ENCODE measurements around the gene NODAL. TPM values are rescaled to one million over a fixed set of nuclear protein-coding genes. Genes with fewer than 3 reads are reported as not detected.

NODAL gene
- total RNA-seq, 4 donors from 2014 or later = not detected

DNA sequence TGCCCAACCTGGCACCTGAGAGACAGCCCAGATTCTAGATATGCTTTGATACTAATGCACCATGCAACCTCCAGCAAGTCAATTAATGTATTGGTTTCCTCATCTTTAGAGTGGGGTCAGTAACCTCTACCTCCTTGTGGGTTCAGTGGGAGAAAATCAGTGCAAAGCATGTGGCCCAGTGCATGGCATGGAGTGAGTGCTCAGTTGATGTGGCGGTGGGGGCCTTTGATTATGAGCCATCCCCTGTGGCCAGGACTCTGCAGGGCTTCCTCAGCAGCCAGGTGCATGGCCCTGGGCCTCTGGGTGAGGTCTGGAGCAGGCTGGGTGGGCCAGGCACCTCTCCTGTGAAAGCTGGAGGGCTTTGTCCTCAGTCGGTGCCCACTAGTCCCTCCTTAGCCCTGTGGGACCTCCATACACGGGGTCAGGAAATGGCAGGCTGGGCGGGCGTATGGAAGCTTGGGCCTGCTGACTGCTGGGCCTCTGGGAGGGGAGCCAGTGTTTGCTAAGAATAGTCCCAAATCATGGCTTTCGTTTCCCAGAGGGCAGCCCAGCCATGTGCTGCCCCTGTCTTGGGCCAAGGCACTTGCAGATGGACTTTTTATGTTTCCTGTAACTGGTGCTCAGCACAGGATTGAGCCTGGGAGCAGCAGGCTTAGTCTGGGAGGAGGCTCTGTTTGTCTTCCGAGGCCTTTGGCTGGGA lies 40.5 kb upstream of the NODAL start:
- no peaks in the 10 kb centered on the region for H3K9me3 ChIP-seq
- H3K27me3 ChIP-seq = peaks cover 0 to 14% (median 0%) of the 10 kb centered on the region in 4 donors
- no peaks in the 10 kb centered on the region for H3K36me3 ChIP-seq
- intact Hi-C loops (cut with DNase I) = no loop called here
- peak overlapping the region in 3 of 4 donors; percentile 11 to 86 (median 61) for H3K27ac ChIP-seq
- no peak for DNase-seq
- TF ChIP-seq CTCF (IDR thresholded peaks at IDR 0.05) (no peak), POLR2A (IDR thresholded peaks at IDR 0.05) (no peak)
- 39 to 41% methylated on average over 2 to 7 of the region's 7 CpGs for WGBS, 2 donors
- no peak overlapping the region for H3K4me3 ChIP-seq
- H3K4me1 ChIP-seq = peaks cover 31 to 72% (median 44%) of the 10 kb centered on the region in 3 donors

- Histone ChIP-seq H3K4me1 (peaks cover 31 to 78% (median 44%) of the 10 kb centered on the region in 3 donors), H3K36me3 (no peaks in the 10 kb centered on the region), H3K27me3 (peaks cover 0 to 14% (median 0%) of the 10 kb centered on the region in 4 donors), H3K27ac (peak overlapping the region in 2 of 4 donors; percentile 61 to 86), H3K4me3 (no peak overlapping the region), H3K9me3 (no peaks in the 10 kb centered on the region)
- no peak for TF ChIP-seq POLR2A (IDR thresholded peaks at IDR 0.05)
- WGBS, 2 donors = 84 to 90% methylated on average over 7 to 9 of the region's 9 CpGs
- DNase-seq = no peak
- intact Hi-C loops (cut with DNase I) = no loop called here
These were observed 39.6 kb upstream of the NODAL start for GRCh38 chr10:70481105-70481504.

DNA sequence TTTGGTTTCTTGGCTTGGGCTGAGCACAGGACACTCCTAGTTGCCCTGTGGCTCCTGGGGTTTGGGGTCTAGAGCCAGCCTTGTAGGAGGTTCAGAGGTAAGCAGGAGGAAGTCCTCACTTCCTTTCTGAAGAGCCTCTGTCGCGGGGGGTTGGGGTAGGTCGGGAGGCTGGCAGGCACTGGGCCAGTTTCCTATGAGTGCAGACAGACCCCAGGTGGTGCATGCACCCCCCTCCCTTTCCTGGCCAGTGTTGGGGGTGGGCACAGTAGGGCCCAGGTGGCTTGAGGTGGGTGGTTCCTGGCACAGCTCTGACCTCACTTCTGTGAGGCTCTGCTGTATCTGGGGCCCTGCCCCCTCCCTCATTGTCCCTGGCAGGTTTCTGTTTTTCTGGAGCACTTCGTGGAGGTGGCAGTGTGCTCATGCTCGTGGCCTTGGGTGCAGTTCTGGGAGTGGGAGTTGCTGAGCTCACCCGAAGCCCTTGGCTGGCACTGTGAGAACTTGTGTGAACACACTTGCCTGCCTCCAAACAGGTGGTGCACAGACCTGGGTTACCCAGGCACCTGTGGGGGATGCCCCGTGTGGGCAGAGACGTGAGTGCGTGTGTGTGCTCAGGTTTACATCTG lies 38.9 kb upstream of the NODAL start:
- peaks cover 31 to 86% (median 48%) of the 10 kb centered on the region in 3 donors for H3K4me1 ChIP-seq

GRCh38 chr10:70479626-70480238 lies 38.3 kb upstream of the NODAL start:
- TF ChIP-seq POLR2A (IDR thresholded peaks at IDR 0.05) (no peak), CTCF (IDR thresholded peaks at IDR 0.05) (no peak)
- Histone ChIP-seq H3K36me3 (no peaks in the 10 kb centered on the region), H3K9me3 (no peaks in the 10 kb centered on the region), H3K27ac (peak overlapping the region; percentile 49 to 86 (median 72)), H3K4me3 (peak overlapping the region in 3 of 4 donors; percentile 55 to 87 (median 69)), H3K27me3 (peaks cover 0 to 14% (median 0%) of the 10 kb centered on the region in 4 donors), H3K4me1 (peaks cover 31 to 92% (median 51%) of the 10 kb centered on the region in 3 donors)
- 57 to 69% methylated on average over 5 to 6 of the region's 8 CpGs for WGBS, 2 donors
- DNase-seq = no peak
- intact Hi-C loops (cut with DNase I) = no loop called here

More for the DNA sequence above, 38.9 kb upstream of the NODAL start:
- no peak for TF ChIP-seq CTCF (IDR thresholded peaks at IDR 0.05)
- no peak for TF ChIP-seq POLR2A (IDR thresholded peaks at IDR 0.05)
- Histone ChIP-seq H3K4me3 (peak overlapping the region in 2 of 4 donors; percentile 69 to 87), H3K27me3 (peaks cover 0 to 14% (median 0%) of the 10 kb centered on the region in 4 donors), H3K36me3 (no peaks in the 10 kb centered on the region), H3K27ac (peak overlapping the region in 3 of 4 donors; percentile 61 to 86 (median 84)), H3K9me3 (no peaks in the 10 kb centered on the region)
- intact Hi-C loops (cut with DNase I) = no loop called here
- WGBS, 2 donors = 0 to 51% methylated on average over 1 to 8 of the region's 9 CpGs
- DNase-seq = no peak

GRCh38 chr10:70479165-70479581 lies 37.7 kb upstream of the NODAL start:
- Histone ChIP-seq H3K9me3 (no peaks in the 10 kb centered on the region), H3K36me3 (no peaks in the 10 kb centered on the region), H3K27ac (peak overlapping the region; percentile 49 to 86 (median 72)), H3K4me1 (peaks cover 31 to 97% (median 51%) of the 10 kb centered on the region in 3 donors), H3K4me3 (peak overlapping the region; percentile 43 to 87 (median 62)), H3K27me3 (peaks cover 0 to 14% (median 0%) of the 10 kb centered on the region in 4 donors)
- no peak for TF ChIP-seq POLR2A (IDR thresholded peaks at IDR 0.05)
- TF ChIP-seq CTCF (IDR thresholded peaks at IDR 0.05) = no peak
- no peak for DNase-seq
- intact Hi-C loops (cut with DNase I) = no loop called here
- WGBS, 2 donors = 20 to 33% methylated on average over 1 of the region's 11 CpGs
